IPS-15b (cell line): ENCODE measurements around the gene CATSPERZ.
"Not testable (repeated sequence)": the region's sequence is repeated elsewhere in the genome, so short reads cannot be mapped to it uniquely, and the experiment has no call there.

Experiments used
- H3K27me3 ChIP-seq: one replicate; pipeline ENCODE4 v1.6.1; 2013; ENCODE audit warnings: low read length; ENCODE audit not compliant: control insufficient read depth, insufficient read depth
- H3K36me3 ChIP-seq: one replicate; pipeline ENCODE4 v1.6.1; 2013; ENCODE audit warnings: low read length; ENCODE audit not compliant: control insufficient read depth, insufficient read depth
- H3K4me1 ChIP-seq: one replicate; pipeline ENCODE4 v1.6.1; 2013; ENCODE audit warnings: mild to moderate bottlenecking, low read length; ENCODE audit not compliant: control insufficient read depth, insufficient read depth
- H3K4me3 ChIP-seq: one replicate; pipeline ENCODE4 v1.5.1; 2013; ENCODE audit warnings: low read depth, low read length
- H3K9ac ChIP-seq: one replicate; pipeline ENCODE4 v1.6.1; 2013; ENCODE audit warnings: low read depth, mild to moderate bottlenecking, low read length
- H3K9me3 ChIP-seq: one replicate; pipeline ENCODE4 v1.6.1; 2013; ENCODE audit warnings: mild to moderate bottlenecking, low read length; ENCODE audit not compliant: control insufficient read depth, insufficient read depth

The CATSPERZ gene

GRCh38 chr11:64321533-64321932 is 21.4 kb downstream of the CATSPERZ start:
- Histone ChIP-seq H3K27me3 (no peaks in the 10 kb centered on the region), H3K36me3 (peaks cover 28% of the 10 kb centered on the region), H3K4me3 (no peak overlapping the region), H3K9ac (no peak overlapping the region), H3K4me1 (no peaks in the 10 kb centered on the region), H3K9me3 (no peaks in the 10 kb centered on the region)

- H3K4me1 ChIP-seq = no peaks in the 10 kb centered on the region
- no peaks in the 10 kb centered on the region for H3K27me3 ChIP-seq
- H3K9me3 ChIP-seq = no peaks in the 10 kb centered on the region
- H3K36me3 ChIP-seq = peaks cover 28% of the 10 kb centered on the region
- no peak overlapping the region for H3K9ac ChIP-seq
- H3K4me3 ChIP-seq = no peak overlapping the region
These were observed 22.7 kb downstream of the CATSPERZ start for GRCh38 chr11:64322925-64323260.

GRCh38 chr11:64323373-64323772 is 23.2 kb downstream of the CATSPERZ start:
- H3K9me3 ChIP-seq = no peaks in the 10 kb centered on the region
- peaks cover 28% of the 10 kb centered on the region for H3K36me3 ChIP-seq
- no peak overlapping the region for H3K9ac ChIP-seq
- no peaks in the 10 kb centered on the region for H3K4me1 ChIP-seq
- H3K27me3 ChIP-seq = no peaks in the 10 kb centered on the region
- no peak overlapping the region for H3K4me3 ChIP-seq

GRCh38 chr11:64323984-64324383 is 23.8 kb downstream of the CATSPERZ start:
- H3K9me3 ChIP-seq, H3K4me1 ChIP-seq, H3K4me3 ChIP-seq, H3K27me3 ChIP-seq, H3K9ac ChIP-seq: not testable (repeated sequence)
- H3K36me3 ChIP-seq = peaks cover 28% of the 10 kb centered on the region

- H3K9me3 ChIP-seq = no peaks in the 10 kb centered on the region
- no peaks in the 10 kb centered on the region for H3K4me1 ChIP-seq
- no peak overlapping the region for H3K9ac ChIP-seq
- H3K27me3 ChIP-seq = no peaks in the 10 kb centered on the region
- peaks cover 26% of the 10 kb centered on the region for H3K36me3 ChIP-seq
- H3K4me3 ChIP-seq = no peak overlapping the region
These were observed 24.7 kb downstream of the CATSPERZ start for GRCh38 chr11:64324692-64325469.

- peaks cover 9% of the 10 kb centered on the region for H3K36me3 ChIP-seq
- no peak overlapping the region for H3K4me3 ChIP-seq
- H3K27me3 ChIP-seq = no peaks in the 10 kb centered on the region
- H3K9ac ChIP-seq = no peak overlapping the region
- H3K9me3 ChIP-seq = no peaks in the 10 kb centered on the region
- H3K4me1 ChIP-seq = peaks cover 6% of the 10 kb centered on the region
These were observed 27.2 kb downstream of the CATSPERZ start for GRCh38 chr11:64327375-64327774.

- H3K27me3 ChIP-seq = no peaks in the 10 kb centered on the region
- peaks cover 3% of the 10 kb centered on the region for H3K36me3 ChIP-seq
- no peak overlapping the region for H3K4me3 ChIP-seq
- no peaks in the 10 kb centered on the region for H3K9me3 ChIP-seq
- peaks cover 6% of the 10 kb centered on the region for H3K4me1 ChIP-seq
- no peak overlapping the region for H3K9ac ChIP-seq
These were observed 27.8 kb downstream of the CATSPERZ start for GRCh38 chr11:64327993-64328392.

GRCh38 chr11:64330888-64331287 is 30.7 kb downstream of the CATSPERZ start:
- Histone ChIP-seq H3K9ac (no peak overlapping the region), H3K9me3 (no peaks in the 10 kb centered on the region), H3K36me3 (no peaks in the 10 kb centered on the region), H3K4me1 (peaks cover 6% of the 10 kb centered on the region), H3K27me3 (no peaks in the 10 kb centered on the region), H3K4me3 (no peak overlapping the region)

- no peak overlapping the region for H3K9ac ChIP-seq
- H3K27me3 ChIP-seq = no peaks in the 10 kb centered on the region
- no peaks in the 10 kb centered on the region for H3K36me3 ChIP-seq
- H3K4me1 ChIP-seq = peaks cover 6% of the 10 kb centered on the region
- H3K4me3 ChIP-seq = no peak overlapping the region
- H3K9me3 ChIP-seq = no peaks in the 10 kb centered on the region
These were observed 31.6 kb downstream of the CATSPERZ start for GRCh38 chr11:64331569-64332371.

GRCh38 chr11:64333556-64333955 is 33.4 kb downstream of the CATSPERZ start:
- Histone ChIP-seq H3K36me3 (no peaks in the 10 kb centered on the region), H3K9me3 (no peaks in the 10 kb centered on the region)

GRCh38 chr11:64334764-64335735 is 34.9 kb downstream of the CATSPERZ start:
- Histone ChIP-seq H3K27me3 (peaks cover 3% of the 10 kb centered on the region), H3K4me1 (peaks cover 6% of the 10 kb centered on the region), H3K9ac (no peak overlapping the region), H3K36me3 (no peaks in the 10 kb centered on the region), H3K4me3 (no peak overlapping the region), H3K9me3 (no peaks in the 10 kb centered on the region)

More at GRCh38 chr11:64333556-64333955, 33.4 kb downstream of the CATSPERZ start:
- Histone ChIP-seq H3K4me1 (peaks cover 6% of the 10 kb centered on the region), H3K4me3 (no peak overlapping the region), H3K27me3 (no peaks in the 10 kb centered on the region), H3K9ac (no peak overlapping the region)
